GM19239 (cell line): Measurements from ENCODE around the gene TAF7.
"Not testable (repeated sequence)": the region's sequence is repeated elsewhere in the genome, so short reads cannot be mapped to it uniquely, and the experiment has no call there.

Experiments used
- DNase-seq: peaks from one replicate; pipeline ENCODE4 v3.0.0; 2011; ENCODE audit warnings: low spot score; ENCODE audit not compliant: insufficient read length
- FAIRE-seq: peaks from 2 replicates; lab custom pipeline; 2011; peaks lifted over from hg19 to GRCh38; lab: Jason Lieb, UNC

TAF7 gene

GRCh38 chr5:141320225-141321169 lies at the start of gene TAF7:
Gene TAF7 (minus strand): TSS chr5:141320784. CDS start chr5:141320044, 740 bp downstream.
- FAIRE-seq = peak; percentile 97

DNA sequence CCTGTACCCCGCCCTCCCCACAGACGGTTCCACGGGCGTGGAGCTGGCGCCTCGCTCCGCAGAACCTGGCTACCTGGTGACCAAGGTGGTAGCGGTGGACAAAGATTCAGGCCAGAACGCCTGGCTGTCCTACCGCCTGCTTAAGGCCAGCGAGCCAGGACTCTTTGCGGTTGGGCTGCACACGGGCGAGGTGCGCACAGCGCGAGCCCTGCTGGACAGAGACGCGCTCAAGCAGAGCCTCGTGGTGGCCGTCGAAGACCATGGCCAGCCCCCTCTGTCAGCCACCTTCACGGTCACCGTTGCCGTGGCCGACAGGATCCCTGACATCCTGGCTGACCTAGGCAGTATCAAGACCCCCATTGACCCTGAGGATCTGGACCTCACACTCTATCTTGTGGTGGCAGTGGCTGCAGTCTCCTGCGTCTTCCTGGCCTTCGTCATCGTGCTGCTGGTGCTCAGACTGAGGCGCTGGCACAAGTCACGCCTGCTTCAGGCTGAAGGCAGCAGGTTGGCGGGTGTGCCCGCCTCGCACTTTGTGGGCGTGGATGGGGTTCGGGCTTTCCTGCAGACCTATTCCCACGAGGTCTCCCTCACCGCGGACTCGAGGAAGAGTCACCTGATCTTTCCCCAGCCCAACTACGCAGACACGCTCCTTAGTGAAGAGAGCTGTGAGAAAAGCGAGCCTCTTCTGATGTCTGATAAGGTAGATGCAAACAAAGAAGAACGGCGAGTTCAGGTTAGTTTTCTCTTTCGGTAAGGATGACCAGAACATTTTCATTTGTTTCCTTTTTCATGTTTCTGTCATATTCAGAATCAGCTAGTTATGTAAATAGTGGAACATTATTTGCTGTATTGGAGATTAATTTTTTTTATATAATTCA lies 45.7 kb upstream of the TAF7 start:
- DNase-seq = no peak
- FAIRE-seq = no peak

More at GRCh38 chr5:141320225-141321169, at the start of gene TAF7:
- DNase-seq = peak; percentile 64

DNA sequence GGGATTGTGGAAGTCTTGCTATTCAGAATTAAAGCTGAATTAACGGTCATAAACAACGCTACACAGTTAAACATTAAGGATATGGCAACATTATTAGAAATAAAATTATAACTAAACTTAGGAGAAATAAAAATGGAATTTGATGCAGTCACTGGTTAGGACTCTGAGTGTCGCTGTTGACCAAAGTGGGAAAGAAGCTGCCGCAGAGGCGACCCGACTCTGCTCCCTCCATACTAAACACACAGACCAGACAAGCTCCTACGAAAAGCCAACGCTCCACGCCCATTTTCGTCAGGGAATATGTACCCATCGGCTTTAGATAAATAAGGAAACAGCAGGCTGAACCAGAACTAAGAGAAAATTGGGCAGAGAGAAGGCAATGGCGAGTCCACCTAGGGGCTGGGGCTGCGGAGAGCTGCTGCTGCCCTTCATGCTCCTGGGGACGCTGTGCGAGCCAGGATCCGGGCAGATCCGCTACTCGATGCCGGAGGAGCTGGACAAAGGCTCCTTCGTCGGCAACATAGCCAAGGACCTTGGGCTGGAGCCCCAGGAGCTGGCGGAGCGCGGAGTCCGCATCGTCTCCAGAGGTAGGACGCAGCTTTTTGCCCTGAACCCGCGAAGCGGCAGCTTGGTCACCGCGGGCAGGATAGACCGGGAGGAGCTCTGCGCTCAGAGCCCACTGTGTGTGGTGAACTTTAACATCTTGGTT lies 43.5 kb upstream of the TAF7 start, which contains the start of gene PCDHGA5:
Gene PCDHGA5 (plus strand): TSS at position 211 of the 709 bp plus-strand sequence. CDS start 169 bp downstream, at position 380.
- DNase-seq = no peak
- FAIRE-seq = no peak

GRCh38 chr5:141362719-141363118 lies 42.1 kb upstream of the TAF7 start:
- FAIRE-seq (no peak), DNase-seq (no peak)

- FAIRE-seq (no peak), DNase-seq (no peak)
These were observed 40.1 kb upstream of the TAF7 start for GRCh38 chr5:141360685-141361084.

DNA sequence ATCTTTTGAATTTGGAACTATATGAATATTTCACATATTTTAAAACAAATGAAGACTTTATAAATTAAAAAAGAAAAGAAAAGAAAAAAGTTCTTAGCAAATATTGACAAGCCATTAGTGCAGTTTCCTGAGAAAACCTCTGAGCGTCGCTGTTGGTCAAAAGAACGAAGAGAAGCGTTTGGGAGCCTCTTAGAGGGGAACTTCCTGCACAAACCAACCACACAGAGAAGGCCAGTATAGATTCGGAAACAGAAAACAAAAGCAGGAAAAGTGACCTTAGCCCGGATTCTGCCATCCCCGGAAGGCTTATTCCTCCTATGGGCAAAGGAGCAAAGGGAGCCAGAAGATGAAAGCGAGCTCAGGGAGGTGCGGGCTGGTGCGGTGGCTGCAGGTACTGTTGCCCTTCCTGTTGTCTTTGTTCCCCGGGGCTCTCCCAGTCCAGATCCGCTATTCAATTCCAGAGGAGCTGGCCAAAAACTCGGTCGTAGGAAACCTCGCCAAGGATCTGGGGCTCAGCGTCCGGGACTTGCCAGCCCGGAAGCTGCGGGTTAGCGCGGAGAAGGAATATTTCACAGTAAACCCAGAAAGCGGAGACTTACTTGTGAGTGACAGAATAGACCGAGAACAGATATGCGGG lies 39.3 kb upstream of the TAF7 start, which contains the start of gene PCDHGB2:
Gene PCDHGB2 (plus strand): TSS at position 205 of the 637 bp plus-strand sequence. CDS start 142 bp downstream, at position 347.
- peak; percentile 58 for DNase-seq
- peak; percentile 85 for FAIRE-seq

- FAIRE-seq (no peak), DNase-seq (no peak)
These were observed 36.4 kb upstream of the TAF7 start for GRCh38 chr5:141356950-141357349.

DNA sequence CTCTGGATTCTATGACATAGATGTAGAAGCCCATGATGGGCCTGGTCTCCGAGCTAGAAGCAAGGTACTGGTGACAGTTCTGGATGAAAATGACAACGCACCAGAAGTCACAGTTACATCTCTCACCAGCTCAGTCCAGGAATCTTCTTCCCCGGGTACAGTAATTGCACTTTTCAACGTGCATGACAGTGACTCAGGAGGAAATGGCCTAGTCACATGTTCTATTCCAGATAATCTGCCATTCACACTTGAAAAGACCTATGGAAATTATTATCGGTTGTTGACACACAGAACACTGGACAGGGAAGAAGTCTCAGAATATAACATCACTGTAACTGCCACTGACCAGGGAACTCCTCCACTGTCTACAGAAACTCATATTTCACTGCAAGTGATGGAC lies 35.5 kb upstream of the TAF7 start:
- FAIRE-seq = no peak
- no peak for DNase-seq

DNA sequence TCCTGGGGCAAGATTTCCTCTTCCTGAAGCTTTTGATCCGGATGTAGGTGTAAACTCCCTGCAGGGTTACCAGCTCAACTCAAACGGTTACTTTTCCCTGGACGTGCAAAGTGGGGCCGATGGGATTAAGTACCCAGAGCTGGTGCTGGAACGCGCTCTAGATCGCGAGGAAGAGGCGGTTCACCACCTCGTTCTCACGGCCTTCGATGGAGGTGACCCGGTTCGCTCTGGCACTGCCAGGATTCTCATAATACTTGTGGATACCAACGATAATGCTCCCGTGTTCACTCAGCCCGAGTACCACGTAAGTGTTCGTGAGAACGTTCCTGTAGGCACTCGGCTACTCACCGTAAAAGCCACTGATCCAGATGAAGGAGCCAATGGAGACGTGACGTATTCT lies 35.1 kb upstream of the TAF7 start:
- no peak for DNase-seq
- FAIRE-seq = no peak

- FAIRE-seq (no peak), DNase-seq (no peak)
These were observed 34.4 kb upstream of the TAF7 start, which contains the start of gene PCDHGA4 for GRCh38 chr5:141354900-141355469. Gene PCDHGA4 (plus strand): TSS chr5:141355021. CDS start chr5:141355108, 87 bp downstream.

DNA sequence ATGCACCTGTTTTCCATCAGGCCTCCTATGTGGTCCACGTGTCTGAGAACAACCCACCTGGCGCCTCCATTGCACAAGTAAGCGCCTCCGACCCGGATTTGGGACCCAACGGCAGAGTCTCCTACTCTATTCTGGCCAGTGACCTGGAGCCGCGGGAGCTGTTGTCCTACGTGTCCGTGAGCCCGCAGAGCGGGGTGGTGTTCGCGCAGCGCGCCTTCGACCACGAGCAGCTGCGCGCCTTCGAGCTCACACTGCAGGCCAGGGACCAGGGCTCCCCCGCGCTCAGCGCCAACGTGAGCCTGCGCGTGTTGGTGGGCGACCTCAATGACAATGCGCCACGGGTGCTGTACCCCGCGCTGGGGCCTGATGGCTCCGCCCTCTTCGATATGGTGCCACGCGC lies 31.0 kb upstream of the TAF7 start:
- no peak for DNase-seq

GRCh38 chr5:141349917-141350619 lies 29.5 kb upstream of the TAF7 start, which contains the start of gene PCDHGB1:
Gene PCDHGB1 (plus strand): TSS chr5:141350099. CDS start chr5:141350261, 162 bp downstream.
- DNase-seq (no peak), FAIRE-seq (no peak)

More for the DNA sequence above, 31.0 kb upstream of the TAF7 start:
- FAIRE-seq = no peak

GRCh38 chr5:141346017-141346416 lies 25.4 kb upstream of the TAF7 start:
- not testable (repeated sequence) for DNase-seq, FAIRE-seq

DNA sequence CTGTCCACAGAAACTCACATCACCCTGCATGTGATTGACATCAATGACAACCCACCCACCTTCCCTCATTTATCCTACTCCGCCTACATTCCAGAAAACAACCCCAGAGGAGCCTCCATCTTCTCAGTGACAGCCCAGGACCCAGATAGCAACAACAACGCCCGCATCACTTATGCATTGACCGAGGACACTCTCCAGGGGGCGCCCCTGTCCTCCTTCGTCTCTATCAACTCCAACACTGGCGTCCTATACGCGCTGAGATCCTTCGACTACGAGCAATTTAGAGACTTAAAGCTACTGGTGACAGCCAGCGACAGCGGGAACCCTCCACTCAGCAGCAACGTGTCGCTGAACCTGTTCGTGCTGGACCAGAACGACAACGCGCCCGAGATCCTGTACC lies 24.7 kb upstream of the TAF7 start:
- FAIRE-seq (no peak), DNase-seq (no peak)

- DNase-seq = no peak
- FAIRE-seq = no peak
These were observed 23.4 kb upstream of the TAF7 start for GRCh38 chr5:141343953-141344463.

DNA sequence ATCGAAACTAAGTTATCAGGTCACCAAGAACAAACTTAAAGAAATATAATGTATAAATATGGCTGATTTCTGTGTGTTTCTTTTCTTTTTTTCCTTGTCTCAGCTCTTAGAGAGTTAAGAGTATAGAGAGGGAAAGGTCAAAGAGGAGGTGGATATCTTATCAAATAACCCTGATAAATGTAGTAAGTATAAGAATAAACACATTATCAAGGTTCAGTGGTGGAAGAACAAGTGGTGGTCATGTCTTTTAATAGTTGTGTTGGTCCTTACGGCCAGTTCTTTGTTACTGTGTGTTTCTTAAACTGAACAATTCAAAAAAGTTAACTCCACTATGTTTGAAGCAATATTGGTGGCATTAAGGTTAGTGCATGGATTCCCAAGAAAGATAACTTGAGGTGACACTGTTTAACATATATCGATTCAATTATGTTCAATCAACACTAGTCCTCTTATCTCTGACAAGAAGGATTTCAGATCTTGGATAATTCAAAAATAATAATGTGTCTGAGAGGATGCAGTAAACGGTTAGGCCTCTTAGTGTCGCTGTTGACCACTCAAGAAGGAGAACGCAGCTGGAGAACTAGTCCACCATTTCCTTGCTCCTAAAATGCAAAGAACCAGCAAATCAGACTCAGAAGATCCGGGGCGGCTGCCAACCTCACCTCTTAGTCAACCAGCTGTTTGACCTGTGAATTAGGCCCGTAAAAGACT lies 22.8 kb upstream of the TAF7 start, which contains the start of gene PCDHGA3:
Gene PCDHGA3 (plus strand): TSS at position 588 of the 711 bp plus-strand sequence. CDS start 205 bp downstream, outside the sequence.
- FAIRE-seq (no peak), DNase-seq (no peak)

DNA sequence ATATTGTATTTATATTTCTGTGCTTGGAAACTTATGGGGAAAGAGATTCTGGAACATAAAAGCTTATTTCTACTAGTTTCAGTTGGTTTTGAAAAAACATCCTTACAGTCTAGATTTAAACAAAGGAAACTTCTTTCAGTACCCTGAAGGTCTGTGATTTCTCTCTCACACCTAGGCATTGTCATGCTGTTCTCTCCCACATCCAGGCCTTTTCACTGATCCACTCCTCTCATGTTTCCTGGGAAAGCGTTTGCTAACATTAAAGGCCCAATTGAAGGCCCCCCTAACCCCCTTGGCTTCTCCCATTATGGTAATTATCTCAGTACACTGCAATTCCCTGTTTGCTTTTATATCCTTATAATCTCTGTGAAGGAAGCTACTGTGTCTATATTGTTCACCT lies 22.2 kb upstream of the TAF7 start:
- no peak for DNase-seq
- FAIRE-seq = no peak
